ENCODE results near the gene MARCHF3. TPM values are rescaled to one million over a fixed set of nuclear protein-coding genes. Genes with fewer than 3 reads are reported as not detected.
A peak's percentile ranks its signal among the peaks of the same experiment; 100 is the strongest.

Gene MARCHF3
- total RNA-seq, 3 donors from 2014 or later = 22.5 to 52.8 (median 34.5) TPM

- TF ChIP-seq CTCF (IDR thresholded peaks at IDR 0.05) = no peak
- no peaks in the 10 kb centered on the region for H3K4me1 ChIP-seq (ENCODE audit: low read depth)
- intact Hi-C loops (cut with DNase I, micrococcal nuclease) = no loop called here
- ATAC-seq = no peak
- no peaks in the 10 kb centered on the region for H3K9me3 ChIP-seq
- no peak overlapping the region for H3K4me3 ChIP-seq
- DNase-seq = no peak
- H3K36me3 ChIP-seq (ENCODE audit: low read depth) = no peaks in the 10 kb centered on the region
Measured at GRCh38 chr5:126965487-126965886, 64.9 kb downstream of the MARCHF3 start.

DNA sequence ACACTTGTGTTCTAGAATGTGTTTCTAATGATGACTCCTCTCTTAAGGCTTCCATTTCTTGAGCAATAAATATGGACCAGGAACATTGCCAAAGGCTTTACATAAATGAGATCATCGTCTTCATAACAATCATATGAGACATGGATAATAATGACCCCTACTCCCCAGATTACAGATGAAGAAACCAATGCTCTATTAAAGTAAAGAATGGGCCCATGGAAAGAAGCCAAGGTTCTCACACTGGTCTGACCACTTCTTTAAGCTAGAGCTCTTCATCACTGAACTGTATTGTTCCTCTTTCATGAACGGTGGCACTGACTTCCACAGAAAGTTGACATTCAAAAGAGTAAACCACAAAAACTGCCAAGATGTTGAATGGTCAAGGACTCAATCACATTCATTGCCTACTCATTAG lies 65.3 kb downstream of the MARCHF3 start:
- Histone ChIP-seq H3K4me3 (no peak overlapping the region), H3K36me3 (ENCODE audit: low read depth) (no peaks in the 10 kb centered on the region), H3K4me1 (ENCODE audit: low read depth) (no peaks in the 10 kb centered on the region), H3K9me3 (no peaks in the 10 kb centered on the region)
- DNase-seq = no peak
- intact Hi-C loops (cut with DNase I, micrococcal nuclease) = no loop called here
- peak; percentile 30 for ATAC-seq
- no peak for TF ChIP-seq CTCF (IDR thresholded peaks at IDR 0.05)

DNA sequence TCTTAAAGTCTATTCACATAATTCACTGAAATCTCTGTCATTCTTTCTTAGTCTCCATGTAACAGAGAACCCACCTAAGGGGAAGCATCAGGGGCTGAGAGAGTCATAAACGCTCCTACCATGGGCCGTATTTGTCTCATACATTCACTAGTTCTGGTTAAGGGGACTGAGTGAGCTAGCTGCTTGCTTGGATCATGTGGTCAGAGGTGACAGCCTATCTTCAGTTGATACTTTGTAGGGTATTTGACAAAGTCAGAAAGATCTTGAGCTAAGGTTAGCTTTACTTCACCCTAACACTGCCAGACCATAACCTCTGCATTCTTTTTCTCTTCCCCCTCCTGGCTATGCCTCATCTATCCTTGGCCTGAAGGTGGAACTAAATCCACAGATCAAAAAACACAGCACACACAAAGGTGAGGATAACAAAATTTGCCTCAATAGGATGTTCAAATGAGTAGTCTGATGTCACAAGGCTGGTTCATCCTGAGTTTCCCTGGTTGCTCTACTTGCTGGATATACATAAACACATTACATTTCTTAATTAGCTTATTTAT lies 66.5 kb downstream of the MARCHF3 start:
- TF ChIP-seq CTCF (IDR thresholded peaks at IDR 0.05) = no peak
- Histone ChIP-seq H3K4me1 (ENCODE audit: low read depth) (no peaks in the 10 kb centered on the region), H3K9me3 (no peaks in the 10 kb centered on the region), H3K36me3 (ENCODE audit: low read depth) (no peaks in the 10 kb centered on the region), H3K4me3 (no peak overlapping the region)
- no peak for ATAC-seq
- intact Hi-C loops (cut with DNase I, micrococcal nuclease) = no loop called here
- DNase-seq = no peak

- Histone ChIP-seq H3K9me3 (no peaks in the 10 kb centered on the region), H3K4me3 (no peak overlapping the region), H3K36me3 (ENCODE audit: low read depth) (no peaks in the 10 kb centered on the region), H3K4me1 (ENCODE audit: low read depth) (no peaks in the 10 kb centered on the region)
- DNase-seq = no peak
- intact Hi-C loops (cut with DNase I, micrococcal nuclease) = no loop called here
- no peak for TF ChIP-seq CTCF (IDR thresholded peaks at IDR 0.05)
- peak; percentile 91 for ATAC-seq
Measured at GRCh38 chr5:126961702-126962101, 68.7 kb downstream of the MARCHF3 start.

DNA sequence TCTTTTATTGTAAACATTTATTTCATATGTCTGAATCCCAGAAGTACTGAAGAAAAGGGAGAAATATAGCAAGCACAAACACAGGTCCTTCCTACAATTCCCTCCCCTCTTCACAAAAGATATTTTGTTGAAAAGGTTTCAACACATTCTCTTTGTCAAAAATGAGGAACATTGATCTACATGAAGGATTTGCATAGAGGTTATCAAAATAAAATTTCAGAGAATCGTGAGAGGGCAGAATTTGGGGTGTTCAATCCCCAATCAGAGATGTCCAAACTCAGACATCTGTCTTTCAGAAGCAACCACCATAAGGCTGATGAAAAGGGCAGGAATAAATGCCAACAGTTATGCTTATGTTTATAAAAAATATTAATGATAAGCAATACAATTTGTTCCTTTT lies 69.2 kb downstream of the MARCHF3 start:
- no peak overlapping the region for H3K4me3 ChIP-seq
- DNase-seq (no peak), ATAC-seq (no peak)
- TF ChIP-seq CTCF (IDR thresholded peaks at IDR 0.05) = no peak
- H3K36me3 ChIP-seq (ENCODE audit: low read depth) = no peaks in the 10 kb centered on the region
- no peaks in the 10 kb centered on the region for H3K9me3 ChIP-seq
- no peaks in the 10 kb centered on the region for H3K4me1 ChIP-seq (ENCODE audit: low read depth)
- intact Hi-C loops (cut with DNase I, micrococcal nuclease) = no loop called here

DNA sequence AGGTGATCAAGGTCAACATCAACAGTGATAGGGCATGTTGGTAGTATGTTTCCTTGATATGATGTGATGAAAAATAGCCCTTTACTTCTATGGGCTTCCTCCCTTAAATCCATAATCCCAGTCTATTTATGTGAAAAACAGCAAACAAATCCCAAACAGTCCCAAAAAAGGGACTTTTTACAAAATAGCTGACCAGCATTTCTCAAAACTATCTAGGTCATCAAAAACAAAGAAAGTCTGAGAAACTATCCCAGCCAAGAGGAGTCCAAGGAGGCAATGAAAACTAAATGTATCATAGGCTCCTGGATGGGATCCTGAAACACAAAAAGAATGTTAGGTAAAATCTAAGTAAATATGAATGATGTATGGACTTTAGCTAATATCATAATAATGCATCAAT lies 71.2 kb downstream of the MARCHF3 start:
- no peak for TF ChIP-seq CTCF (IDR thresholded peaks at IDR 0.05)
- no peaks in the 10 kb centered on the region for H3K9me3 ChIP-seq
- H3K4me1 ChIP-seq (ENCODE audit: low read depth) = no peaks in the 10 kb centered on the region
- no peak overlapping the region for H3K4me3 ChIP-seq
- DNase-seq (no peak), ATAC-seq (no peak)
- intact Hi-C loops (cut with DNase I, micrococcal nuclease) = no loop called here
- H3K36me3 ChIP-seq (ENCODE audit: low read depth) = no peaks in the 10 kb centered on the region
